HepG2 (cell line): Measurements from ENCODE around the gene EFCAB13. TPM values are rescaled to one million over a fixed set of nuclear protein-coding genes. Genes with fewer than 3 reads are reported as not detected.

Experiments
- AGO2 ChIP-seq: fragments of 200-400 bp; formaldehyde crosslinking; optimal IDR thresholded peaks from 2 replicates; pipeline ENCODE3; 2017; ENCODE audit warnings: mild to moderate bottlenecking, low read depth, low read length, moderate library complexity
- DPF2 ChIP-seq: sonication (generic); formaldehyde crosslinking; IDR thresholded peaks from 2 replicates; pipeline ENCODE4 v1.4.0; 2020; ENCODE audit warnings: mild to moderate bottlenecking, low read depth, missing genetic modification reagents, borderline replicate concordance
- HCFC1 ChIP-seq: fragments of 150-350 bp; IDR thresholded peaks from 2 replicates; pipeline ENCODE4 v1.6.1; 2014; ENCODE audit warnings: low read depth, low read length
- LCORL ChIP-seq, 2 experiments: fragments of 450-650 bp in 1 of 2; sonication (generic) in 1 of 2; formaldehyde crosslinking in 1 of 2; IDR thresholded peaks; 2 replicates each; pipeline versions ENCODE4 v1.5.0 to v1.6.1; 2017 to 2020; ENCODE audit warnings: antibody characterized with exemption in 1 of 2, missing genetic modification reagents in 1 of 2
- NFYB ChIP-seq: sonication (generic); formaldehyde crosslinking; IDR thresholded peaks from 2 replicates; pipeline ENCODE4 v1.4.0; 2020; ENCODE audit warnings: missing genetic modification reagents
- NKX3-1 ChIP-seq: sonication (generic); formaldehyde crosslinking; IDR thresholded peaks from 2 replicates; pipeline ENCODE4 v1.5.0; 2020; ENCODE audit warnings: missing genetic modification reagents
- PAF1 ChIP-seq: IDR thresholded peaks from 2 replicates; pipeline ENCODE4 v1.6.1; 2016; ENCODE audit warnings: missing genetic modification reagents, missing compliant biosample characterization
- PCBP2 ChIP-seq: fragments of 200-400 bp; formaldehyde crosslinking; optimal IDR thresholded peaks from 2 replicates; pipeline ENCODE3; 2018; ENCODE audit warnings: low read length, low read depth; ENCODE audit not compliant: poor library complexity, severe bottlenecking
- PITX1 ChIP-seq: sonication (generic); formaldehyde crosslinking; IDR thresholded peaks from 2 replicates; pipeline ENCODE4 v1.5.1; 2020; ENCODE audit warnings: mild to moderate bottlenecking, missing genetic modification reagents
- RBM22 ChIP-seq: fragments of 200-400 bp; formaldehyde crosslinking; optimal IDR thresholded peaks from 2 replicates; pipeline ENCODE3; 2017; ENCODE audit warnings: mild to moderate bottlenecking, low read length, moderate library complexity
- REXO4 ChIP-seq: sonication (generic); formaldehyde crosslinking; IDR thresholded peaks from 2 replicates; pipeline ENCODE4 v1.8.0; 2022; ENCODE audit warnings: missing genetic modification reagents, mild to moderate bottlenecking, borderline replicate concordance
- ZNF44 ChIP-seq: sonication (generic); formaldehyde crosslinking; IDR thresholded peaks from 2 replicates; pipeline ENCODE4 v1.5.1; 2020; ENCODE audit warnings: mild to moderate bottlenecking, missing genetic modification reagents
- ZNF441 ChIP-seq: sonication (generic); formaldehyde crosslinking; IDR thresholded peaks from 2 replicates; pipeline ENCODE4 v1.7.0; 2021; ENCODE audit warnings: missing genetic modification reagents, borderline replicate concordance
- ZNF816 ChIP-seq: sonication (generic); formaldehyde crosslinking; IDR thresholded peaks from 2 replicates; pipeline ENCODE4 v1.8.0; 2022; ENCODE audit warnings: missing genetic modification reagents, mild to moderate bottlenecking, borderline replicate concordance
- ZNF83 ChIP-seq: sonication (generic); formaldehyde crosslinking; IDR thresholded peaks from 2 replicates; pipeline ENCODE4 v1.4.0; 2020; ENCODE audit warnings: missing genetic modification reagents, mild to moderate bottlenecking, borderline replicate concordance
- polyA plus RNA-seq, 8 experiments: library from polyadenylated mRNA; depleted of rRNA in 3 of 8; stranded (reverse) in 7 of 8; unstranded in 1 of 8; fragments of >200 nt; fragmentation: Illumina TruSeq in 4 of 8; extraction: Trizol in 4 of 8; gene quantifications; 2 replicates each; pipeline versions ENCODE4 v1.2.1 to v1.2.3, GENCODE V29; 2011 to 2016; ENCODE audit warnings: low read depth in 4 of 8, missing spikeins in 1 of 8, mixed read lengths in 1 of 8; ENCODE audit not compliant: insufficient read depth in 1 of 8
- total RNA-seq, 5 experiments: library from RNA; depleted of rRNA; stranded (reverse); fragments of >200 nt; fragmentation: Illumina TruSeq; extraction: Trizol; gene quantifications; 2 replicates each; pipeline ENCODE4 v1.2.3, GENCODE V29; 2016; ENCODE audit warnings: low read depth in 1 of 5
- TF ChIP-seq, protein P1 (sequence below): sonication (generic); formaldehyde crosslinking; IDR thresholded peaks from 2 replicates; pipeline ENCODE4 v1.4.0; 2020; ENCODE audit warnings: missing genetic modification reagents
- TF ChIP-seq, protein P2 (sequence below): sonication (generic); formaldehyde crosslinking; IDR thresholded peaks from 2 replicates; pipeline ENCODE4 v1.4.0; 2020; ENCODE audit warnings: mild to moderate bottlenecking, missing genetic modification reagents
- TF ChIP-seq, protein P3 (sequence below): fragments of 450-650 bp; IDR thresholded peaks from 2 replicates; pipeline ENCODE4 v1.6.1; 2017
- TF ChIP-seq, protein P4 (sequence below): sonication (generic); formaldehyde crosslinking; IDR thresholded peaks from 2 replicates; pipeline ENCODE4 v1.5.0; 2020; ENCODE audit warnings: missing genetic modification reagents, mild to moderate bottlenecking, borderline replicate concordance

EFCAB13 gene
- total and polyA plus RNA-seq, 2 of the 13 experiments (the other 11 are each of a cell fraction or from before 2014, with no cell fraction given) = 0.22 to 0.71 TPM

DNA sequence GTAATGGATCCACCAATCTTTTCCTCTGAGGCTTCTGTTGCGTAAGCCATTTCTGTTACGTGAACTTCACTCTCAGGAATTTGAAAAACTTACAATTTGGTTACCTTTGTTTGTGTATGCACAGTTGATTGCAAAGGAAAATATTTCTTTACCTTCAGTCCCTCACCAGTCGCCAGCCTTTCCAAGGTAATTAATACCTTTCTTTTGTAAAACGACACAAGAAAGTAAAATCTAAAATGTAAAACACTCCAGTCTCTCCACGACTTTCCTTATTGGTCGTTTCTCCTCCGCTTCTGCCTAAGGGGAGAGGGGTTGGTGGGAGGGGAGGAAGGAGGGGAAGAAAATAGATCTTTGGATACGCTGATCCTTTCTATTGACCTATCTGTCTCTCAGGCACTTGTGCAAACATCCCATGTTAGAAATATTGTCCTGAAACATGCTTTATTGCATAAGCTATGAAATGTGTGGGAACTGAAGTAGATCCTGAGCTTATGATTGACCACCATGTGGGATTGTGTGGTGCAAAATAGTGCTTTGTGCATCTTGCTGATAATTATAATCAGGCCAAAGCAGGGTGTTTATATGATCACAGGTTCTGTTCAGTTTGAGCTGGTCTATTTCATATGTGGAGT is 32.4 kb upstream of the EFCAB13 start (continued):
- TF ChIP-seq NKX3-1 (CRISPR knock-in tag) (no peak), RBM22 (no peak), ZNF44 (CRISPR knock-in tag) (no peak), ZNF816 (CRISPR knock-in tag) (no peak), HCFC1 (no peak), NFYB (CRISPR knock-in tag) (no peak), AGO2 (no peak), PITX1 (CRISPR knock-in tag) (peak; percentile 74), ZNF83 (no peak), ZNF441 (CRISPR knock-in tag) (no peak), REXO4 (CRISPR knock-in tag) (no peak), PAF1 (CRISPR knock-in tag) (no peak), DPF2 (CRISPR knock-in tag) (peak; percentile 60; the same call in 1 of the 2 replicates), LCORL (IDR thresholded peaks at IDR 0.05) (no peak), LCORL (CRISPR knock-in tag; IDR thresholded peaks at IDR 0.05) (peak; percentile 37; the same call in 1 of the 2 replicates), PCBP2 (peak; percentile 45)
- TF ChIP-seq, protein P1, sequence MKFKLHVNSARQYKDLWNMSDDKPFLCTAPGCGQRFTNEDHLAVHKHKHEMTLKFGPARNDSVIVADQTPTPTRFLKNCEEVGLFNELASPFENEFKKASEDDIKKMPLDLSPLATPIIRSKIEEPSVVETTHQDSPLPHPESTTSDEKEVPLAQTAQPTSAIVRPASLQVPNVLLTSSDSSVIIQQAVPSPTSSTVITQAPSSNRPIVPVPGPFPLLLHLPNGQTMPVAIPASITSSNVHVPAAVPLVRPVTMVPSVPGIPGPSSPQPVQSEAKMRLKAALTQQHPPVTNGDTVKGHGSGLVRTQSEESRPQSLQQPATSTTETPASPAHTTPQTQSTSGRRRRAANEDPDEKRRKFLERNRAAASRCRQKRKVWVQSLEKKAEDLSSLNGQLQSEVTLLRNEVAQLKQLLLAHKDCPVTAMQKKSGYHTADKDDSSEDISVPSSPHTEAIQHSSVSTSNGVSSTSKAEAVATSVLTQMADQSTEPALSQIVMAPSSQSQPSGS (CRISPR knock-in tag) = no peak
- TF ChIP-seq, protein P2, sequence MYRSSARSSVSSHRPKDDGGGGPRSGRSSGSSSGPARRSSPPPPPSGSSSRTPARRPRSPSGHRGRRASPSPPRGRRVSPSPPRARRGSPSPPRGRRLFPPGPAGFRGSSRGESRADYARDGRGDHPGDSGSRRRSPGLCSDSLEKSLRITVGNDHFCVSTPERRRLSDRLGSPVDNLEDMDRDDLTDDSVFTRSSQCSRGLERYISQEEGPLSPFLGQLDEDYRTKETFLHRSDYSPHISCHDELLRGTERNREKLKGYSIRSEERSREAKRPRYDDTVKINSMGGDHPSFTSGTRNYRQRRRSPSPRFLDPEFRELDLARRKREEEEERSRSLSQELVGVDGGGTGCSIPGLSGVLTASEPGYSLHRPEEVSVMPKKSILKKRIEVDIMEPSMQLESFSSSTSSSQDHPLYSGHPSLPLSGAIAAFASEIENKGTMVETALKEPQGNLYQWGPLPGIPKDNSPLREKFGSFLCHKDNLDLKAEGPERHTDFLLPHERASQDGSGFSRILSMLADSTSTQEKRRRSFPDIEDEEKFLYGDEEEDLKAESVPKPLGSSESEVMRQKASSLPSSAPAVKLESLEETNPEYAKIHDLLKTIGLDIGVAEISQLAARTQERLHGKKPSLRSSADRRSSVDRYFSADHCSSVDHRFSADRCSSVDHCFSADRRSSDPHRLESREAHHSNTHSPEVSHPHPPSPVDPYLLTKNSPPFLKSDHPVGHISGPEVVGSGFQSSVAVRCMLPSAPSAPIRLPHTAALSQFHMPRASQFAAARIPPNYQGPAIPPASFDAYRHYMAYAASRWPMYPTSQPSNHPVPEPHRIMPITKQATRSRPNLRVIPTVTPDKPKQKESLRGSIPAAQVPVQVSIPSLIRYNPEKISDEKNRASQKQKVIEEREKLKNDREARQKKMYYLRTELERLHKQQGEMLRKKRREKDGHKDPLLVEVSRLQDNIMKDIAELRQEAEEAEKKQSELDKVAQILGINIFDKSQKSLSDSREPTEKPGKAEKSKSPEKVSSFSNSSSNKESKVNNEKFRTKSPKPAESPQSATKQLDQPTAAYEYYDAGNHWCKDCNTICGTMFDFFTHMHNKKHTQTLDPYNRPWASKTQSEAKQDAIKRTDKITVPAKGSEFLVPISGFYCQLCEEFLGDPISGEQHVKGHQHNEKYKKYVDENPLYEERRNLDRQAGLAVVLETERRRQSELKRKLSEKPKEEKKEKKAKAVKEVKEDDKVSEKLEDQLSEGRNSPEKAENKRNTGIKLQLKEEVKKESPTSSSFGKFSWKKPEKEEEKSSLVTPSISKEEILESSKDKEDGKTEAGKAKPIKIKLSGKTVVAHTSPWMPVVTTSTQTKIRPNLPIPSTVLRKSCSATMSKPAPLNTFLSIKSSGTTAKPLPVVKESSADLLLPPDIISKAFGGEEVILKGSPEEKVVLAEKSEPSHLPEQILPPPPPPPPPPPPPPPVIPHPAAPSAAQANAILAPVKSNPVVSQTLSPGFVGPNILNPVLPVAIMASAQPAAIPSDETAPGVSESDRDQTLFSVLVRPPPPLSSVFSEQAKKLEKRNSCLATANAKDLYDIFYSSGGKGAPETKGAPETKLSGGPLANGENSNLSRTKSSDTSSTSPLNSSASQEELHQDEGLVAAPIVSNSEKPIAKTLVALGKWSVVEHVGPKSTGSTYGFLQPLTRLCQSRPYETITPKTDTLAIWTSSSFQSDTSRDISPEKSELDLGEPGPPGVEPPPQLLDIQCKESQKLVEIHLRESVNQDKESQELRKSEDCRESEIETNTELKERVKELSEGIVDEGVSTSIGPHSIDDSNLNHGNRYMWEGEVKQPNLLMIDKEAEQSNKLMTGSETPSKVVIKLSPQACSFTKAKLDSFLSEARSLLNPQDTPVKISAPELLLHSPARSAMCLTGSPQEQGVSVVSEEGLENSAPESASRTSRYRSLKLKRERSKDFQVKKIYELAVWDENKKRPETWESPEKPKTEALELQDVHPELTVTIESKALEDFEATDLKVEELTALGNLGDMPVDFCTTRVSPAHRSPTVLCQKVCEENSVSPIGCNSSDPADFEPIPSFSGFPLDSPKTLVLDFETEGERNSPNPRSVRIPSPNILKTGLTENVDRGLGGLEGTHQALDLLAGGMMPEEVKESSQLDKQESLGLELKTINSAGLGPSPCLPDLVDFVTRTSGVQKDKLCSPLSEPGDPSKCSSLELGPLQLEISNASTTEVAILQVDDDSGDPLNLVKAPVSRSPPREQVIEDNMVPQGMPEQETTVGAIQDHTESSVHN = no peak
- TF ChIP-seq, protein P3, sequence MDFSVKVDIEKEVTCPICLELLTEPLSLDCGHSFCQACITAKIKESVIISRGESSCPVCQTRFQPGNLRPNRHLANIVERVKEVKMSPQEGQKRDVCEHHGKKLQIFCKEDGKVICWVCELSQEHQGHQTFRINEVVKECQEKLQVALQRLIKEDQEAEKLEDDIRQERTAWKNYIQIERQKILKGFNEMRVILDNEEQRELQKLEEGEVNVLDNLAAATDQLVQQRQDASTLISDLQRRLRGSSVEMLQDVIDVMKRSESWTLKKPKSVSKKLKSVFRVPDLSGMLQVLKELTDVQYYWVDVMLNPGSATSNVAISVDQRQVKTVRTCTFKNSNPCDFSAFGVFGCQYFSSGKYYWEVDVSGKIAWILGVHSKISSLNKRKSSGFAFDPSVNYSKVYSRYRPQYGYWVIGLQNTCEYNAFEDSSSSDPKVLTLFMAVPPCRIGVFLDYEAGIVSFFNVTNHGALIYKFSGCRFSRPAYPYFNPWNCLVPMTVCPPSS = no peak
- TF ChIP-seq, protein P4, sequence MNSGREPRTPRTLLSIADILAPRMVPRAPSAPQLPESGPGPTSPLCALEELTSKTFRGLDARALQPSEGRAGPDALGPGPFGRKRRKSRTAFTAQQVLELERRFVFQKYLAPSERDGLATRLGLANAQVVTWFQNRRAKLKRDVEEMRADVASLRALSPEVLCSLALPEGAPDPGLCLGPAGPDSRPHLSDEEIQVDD = no peak
